Lung microvascular endothelial cell (primary cell): ENCODE measurements around the gene CHCHD6. TPM values are rescaled to one million over a fixed set of nuclear protein-coding genes. Genes with fewer than 3 reads are reported as not detected.

Source experiments
- DNase-seq, 2 donors: peaks; one replicate each; pipeline versions ENCODE4 v3.0.0 to v3.0.0-alpha.2; 2010; ENCODE audit warnings: low read depth in 2 of 2
- total RNA-seq: library from RNA; depleted of rRNA; stranded (reverse); fragments of >200 nt; gene quantifications from 2 replicates; pipeline ENCODE4 v1.2.1, GENCODE V29; 2014

Gene CHCHD6
- total RNA-seq, 1 donor from 2014 or later = 4.6 TPM

GRCh38 chr3:126939338-126939718, 235.3 kb downstream of the CHCHD6 start:
- peak; percentile 54 to 76 for DNase-seq

- no peak for DNase-seq
Measured at GRCh38 chr3:126939733-126940132, 235.7 kb downstream of the CHCHD6 start.

- DNase-seq = no peak
Measured at GRCh38 chr3:126941721-126942270, 237.8 kb downstream of the CHCHD6 start.

- no peak for DNase-seq
Measured at GRCh38 chr3:126944089-126944965, 240.3 kb downstream of the CHCHD6 start.

GRCh38 chr3:126945171-126945721, 241.2 kb downstream of the CHCHD6 start:
- DNase-seq = no peak

- no peak for DNase-seq
Measured at GRCh38 chr3:126945891-126946290, 241.9 kb downstream of the CHCHD6 start.

- DNase-seq = no peak
Measured at GRCh38 chr3:126946405-126946804, 242.4 kb downstream of the CHCHD6 start.

GRCh38 chr3:126947429-126947828, 243.4 kb downstream of the CHCHD6 start:
- DNase-seq = no peak

GRCh38 chr3:126948980-126949535, 245.0 kb downstream of the CHCHD6 start:
- no peak for DNase-seq

GRCh38 chr3:126951561-126951960, 247.5 kb downstream of the CHCHD6 start:
- no peak for DNase-seq

GRCh38 chr3:126952261-126952982, 248.4 kb downstream of the CHCHD6 start:
- DNase-seq = no peak

GRCh38 chr3:126952983-126953660, 249.1 kb downstream of the CHCHD6 start:
- no peak for DNase-seq

- no peak for DNase-seq
Measured at GRCh38 chr3:126954141-126954842, 250.3 kb downstream of the CHCHD6 start.

- DNase-seq = no peak
Measured at GRCh38 chr3:126955004-126955790, 251.2 kb downstream of the CHCHD6 start.

- no peak for DNase-seq
Measured at GRCh38 chr3:126956361-126956760, 252.3 kb downstream of the CHCHD6 start.

- no peak for DNase-seq
Measured at GRCh38 chr3:126956866-126957650, 253.0 kb downstream of the CHCHD6 start.

- DNase-seq = no peak
Measured at GRCh38 chr3:126957776-126958637, 254.0 kb downstream of the CHCHD6 start.

GRCh38 chr3:126958638-126959085, 254.6 kb downstream of the CHCHD6 start:
- no peak for DNase-seq
